Subcutaneous abdominal adipose tissue (tissue), 5 donors: ENCODE measurements around the gene BLM.

Source experiments
- H3K27ac ChIP-seq: one replicate; pipeline ENCODE4 v1.7.0; 2013; ENCODE audit warnings: low read depth, mild to moderate bottlenecking, inconsistent platforms, low read length, moderate library complexity
- H3K27me3 ChIP-seq, 5 donors: one replicate each; pipeline ENCODE4 v1.7.0; 2013; ENCODE audit warnings: low read length in 5 of 5, inconsistent platforms in 1 of 5; ENCODE audit not compliant: control insufficient read depth in 5 of 5, insufficient read depth in 4 of 5
- H3K36me3 ChIP-seq, 5 donors: one replicate each; pipeline ENCODE4 v1.7.0; 2013; ENCODE audit warnings: low read length in 5 of 5; ENCODE audit not compliant: control insufficient read depth in 5 of 5, insufficient read depth in 5 of 5
- H3K4me1 ChIP-seq, 5 donors: one replicate each; pipeline ENCODE4 v1.7.0; 2013; ENCODE audit warnings: low read length in 5 of 5, mild to moderate bottlenecking in 3 of 5, moderate library complexity in 1 of 5; ENCODE audit not compliant: control insufficient read depth in 5 of 5, insufficient read depth in 5 of 5
- H3K4me3 ChIP-seq, 5 donors: one replicate each; pipeline ENCODE4 v1.7.0; 2013; ENCODE audit warnings: low read length in 5 of 5, low read depth in 1 of 5
- H3K9ac ChIP-seq, 5 donors: one replicate each; pipeline ENCODE4 v1.7.0; 2013; ENCODE audit warnings: low read length in 5 of 5, mild to moderate bottlenecking in 4 of 5, moderate library complexity in 3 of 5
- H3K9me3 ChIP-seq, 5 donors: one replicate each; pipeline ENCODE4 v1.7.0; 2013; ENCODE audit warnings: low read length in 5 of 5; ENCODE audit not compliant: control insufficient read depth in 5 of 5
- donor health status: healthy.
- donor health status: healthy.
- donor health status: healthy.
- donor health status: healthy.
- donor health status: healthy.

Gene BLM

DNA sequence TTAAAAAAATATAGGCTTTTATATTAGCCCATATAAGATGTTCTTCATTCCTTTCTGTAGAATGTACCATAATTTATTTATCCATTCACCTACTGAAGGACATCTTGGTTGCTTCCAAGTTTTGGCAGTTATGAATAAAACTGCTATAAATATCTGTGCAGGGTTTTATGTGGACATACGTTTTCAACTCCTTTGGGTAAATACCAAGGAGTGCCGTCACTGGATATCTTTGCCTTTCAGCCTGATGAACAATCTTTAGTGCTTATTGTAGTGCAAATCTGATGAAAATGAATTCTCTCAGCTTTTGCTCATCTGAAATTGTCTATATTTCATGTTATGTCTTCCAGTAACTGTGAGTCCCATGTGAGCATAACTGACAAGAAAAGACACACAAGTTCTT, 26.6 kb upstream of the BLM start:
- H3K27me3 ChIP-seq: no peaks in the 10 kb centered on the region
- no peak overlapping the region for H3K9ac ChIP-seq
- H3K36me3 ChIP-seq: no peaks in the 10 kb centered on the region
- no peaks in the 10 kb centered on the region for H3K9me3 ChIP-seq
- H3K4me3 ChIP-seq: no peak overlapping the region
- H3K27ac ChIP-seq: no peak overlapping the region
- peaks cover 0 to 4% (median 0%) of the 10 kb centered on the region in 5 donors for H3K4me1 ChIP-seq

DNA sequence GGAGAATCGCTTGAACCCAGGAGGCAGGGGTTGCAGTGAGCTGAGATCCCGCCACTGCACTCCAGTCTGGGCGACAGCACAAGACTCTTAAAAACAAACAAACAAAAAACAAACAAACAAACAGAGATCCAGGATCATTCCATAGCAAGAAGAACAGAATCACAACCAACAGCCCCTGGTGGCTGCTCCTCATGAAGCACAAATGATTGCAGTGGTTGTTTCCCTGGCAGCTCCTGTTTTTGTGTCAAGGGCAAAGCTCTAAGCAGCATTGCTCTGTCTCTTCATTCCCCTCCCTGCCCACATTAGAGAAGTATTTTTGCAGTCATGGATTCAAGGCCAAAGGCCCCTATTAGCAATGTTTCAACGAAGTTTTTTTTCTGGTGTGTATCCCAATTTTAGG, 25.8 kb upstream of the BLM start:
- Histone ChIP-seq H3K9ac (no peak overlapping the region), H3K4me3 (no peak overlapping the region), H3K9me3 (no peaks in the 10 kb centered on the region), H3K27ac (no peak overlapping the region), H3K27me3 (no peaks in the 10 kb centered on the region), H3K4me1 (peaks cover 0 to 4% (median 0%) of the 10 kb centered on the region in 5 donors), H3K36me3 (no peaks in the 10 kb centered on the region)

DNA sequence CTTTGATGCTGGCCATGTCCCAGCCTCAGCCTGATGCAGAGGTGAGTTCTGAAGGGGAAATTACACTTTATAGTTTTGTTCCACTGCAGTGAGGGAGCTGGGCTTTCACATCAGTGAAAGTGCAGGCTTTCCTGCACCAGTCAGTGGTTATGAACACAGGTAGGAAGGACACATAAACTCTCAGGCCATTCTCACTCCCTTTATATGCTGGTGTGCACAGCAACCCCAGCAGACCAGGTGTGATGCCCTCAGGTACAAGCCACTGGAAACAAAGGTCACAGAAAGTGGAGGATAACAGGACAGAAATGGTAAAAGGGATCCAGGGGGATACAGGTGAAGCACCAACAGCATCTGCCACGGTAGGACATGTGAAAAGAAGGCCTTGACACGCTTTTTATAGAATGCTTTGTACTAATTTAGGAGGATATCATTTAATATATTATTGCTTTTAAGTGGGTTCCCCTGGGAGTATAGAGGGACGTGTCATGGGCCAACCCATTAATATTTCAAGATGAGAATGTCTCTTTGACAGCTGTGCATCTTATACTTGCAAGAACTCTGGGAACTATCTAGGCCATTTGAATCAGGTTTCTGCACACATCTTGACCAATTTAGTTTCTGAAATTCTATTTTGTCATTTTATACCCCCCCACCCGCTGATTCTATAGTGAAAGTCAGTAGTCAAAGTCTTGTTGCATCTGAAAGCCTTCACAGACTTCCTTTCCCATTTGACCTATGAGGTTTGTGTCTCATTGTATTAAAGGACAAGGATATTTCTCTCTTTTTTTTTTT, 25.0 kb upstream of the BLM start:
- no peaks in the 10 kb centered on the region for H3K9me3 ChIP-seq
- H3K4me1 ChIP-seq: peaks cover 0 to 4% (median 0%) of the 10 kb centered on the region in 5 donors
- H3K27me3 ChIP-seq: no peaks in the 10 kb centered on the region
- H3K9ac ChIP-seq: no peak overlapping the region
- no peak overlapping the region for H3K4me3 ChIP-seq
- no peak overlapping the region for H3K27ac ChIP-seq
- no peaks in the 10 kb centered on the region for H3K36me3 ChIP-seq

DNA sequence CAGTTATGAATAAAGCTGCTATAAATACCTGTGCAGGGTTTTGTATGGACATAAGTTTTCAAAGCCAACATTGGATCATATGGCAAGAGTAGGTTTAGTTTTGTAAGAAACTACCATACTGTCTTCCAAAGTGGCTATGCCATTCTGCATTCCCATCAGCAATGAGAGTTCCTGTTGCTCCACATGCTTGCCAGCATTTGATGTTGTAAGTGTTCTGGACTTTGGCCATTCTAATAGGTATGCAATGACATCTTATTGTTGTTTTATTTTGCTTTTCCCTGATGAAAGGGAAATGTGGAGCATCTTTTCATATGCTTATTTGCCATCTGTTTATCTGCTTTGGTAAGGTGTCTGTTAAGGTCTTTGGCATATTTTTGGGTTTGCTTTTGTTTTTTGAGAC, 22.2 kb upstream of the BLM start:
- Histone ChIP-seq H3K4me3 (no peak overlapping the region), H3K9ac (peak overlapping the region in 1 of 5 donors; percentile 30), H3K4me1 (peaks cover 0 to 4% (median 0%) of the 10 kb centered on the region in 5 donors), H3K27me3 (no peaks in the 10 kb centered on the region), H3K9me3 (no peaks in the 10 kb centered on the region), H3K36me3 (no peaks in the 10 kb centered on the region), H3K27ac (no peak overlapping the region)

DNA sequence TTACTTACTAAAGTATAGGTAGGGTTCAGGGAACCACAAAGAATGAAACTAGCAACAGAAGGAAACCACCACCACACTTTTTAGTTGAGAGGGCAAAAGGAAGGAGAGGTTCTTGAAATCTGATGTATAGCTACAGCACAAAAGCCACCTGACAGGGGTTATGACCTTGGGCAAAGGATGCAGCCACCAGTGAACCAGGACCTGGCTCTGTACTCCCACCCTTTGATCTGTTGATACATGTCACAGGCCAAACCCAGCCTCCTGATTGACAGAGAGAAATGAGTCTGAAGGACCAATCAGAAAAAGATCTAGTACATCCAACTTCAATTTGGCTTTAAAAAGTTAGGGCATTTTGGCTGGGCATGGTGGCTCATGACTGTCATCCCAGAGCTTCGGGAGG, 20.0 kb upstream of the BLM start:
- no peaks in the 10 kb centered on the region for H3K27me3 ChIP-seq
- H3K9ac ChIP-seq: no peak overlapping the region
- H3K4me3 ChIP-seq: no peak overlapping the region
- no peaks in the 10 kb centered on the region for H3K9me3 ChIP-seq
- H3K27ac ChIP-seq: no peak overlapping the region
- no peaks in the 10 kb centered on the region for H3K36me3 ChIP-seq
- H3K4me1 ChIP-seq: no peaks in the 10 kb centered on the region

DNA sequence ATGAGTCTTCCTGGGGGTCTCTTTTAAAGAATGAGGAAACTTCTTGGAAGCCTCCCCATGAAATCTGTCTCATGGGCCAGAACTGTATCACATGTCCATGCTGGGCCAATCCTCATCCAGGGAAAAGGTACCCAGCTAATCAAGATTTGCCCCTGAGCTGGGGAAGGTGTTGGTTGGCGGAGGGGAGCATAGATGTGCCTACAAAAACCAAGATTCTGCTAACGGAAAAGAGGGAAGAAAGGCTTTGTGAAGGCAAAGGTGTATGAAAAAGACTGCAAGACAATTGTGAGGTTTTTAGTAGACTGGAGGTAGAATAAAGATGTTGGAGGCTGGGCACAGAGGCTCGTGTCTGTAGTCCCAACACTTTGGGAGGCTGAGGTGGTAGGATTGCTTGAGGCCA, 18.5 kb upstream of the BLM start:
- Histone ChIP-seq H3K4me3 (no peak overlapping the region), H3K27me3 (no peaks in the 10 kb centered on the region), H3K4me1 (no peaks in the 10 kb centered on the region), H3K9me3 (peaks cover 0 to 3% (median 0%) of the 10 kb centered on the region in 5 donors), H3K36me3 (no peaks in the 10 kb centered on the region), H3K9ac (no peak overlapping the region), H3K27ac (no peak overlapping the region)

DNA sequence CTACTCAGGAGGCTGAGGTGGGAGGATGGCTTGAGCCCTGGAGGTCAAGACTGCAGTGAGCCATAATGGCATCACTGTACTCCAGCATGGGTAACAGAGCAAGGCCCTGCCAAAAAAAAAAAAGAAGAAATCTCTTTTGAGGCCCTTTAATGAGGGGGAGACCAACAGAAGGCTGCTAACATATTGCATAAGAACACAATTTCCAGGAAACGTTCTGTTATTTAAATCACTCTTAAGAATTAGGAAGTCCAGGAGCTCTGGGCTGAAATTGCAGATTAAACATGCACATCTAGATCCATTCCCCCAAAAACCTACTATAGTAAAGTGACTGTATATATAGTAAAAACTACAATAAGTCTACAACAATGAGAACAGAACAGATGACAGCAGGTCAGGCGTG, 16.1 kb upstream of the BLM start:
- Histone ChIP-seq H3K4me3 (no peak overlapping the region), H3K27ac (no peak overlapping the region), H3K9ac (no peak overlapping the region), H3K9me3 (peaks cover 0 to 3% (median 0%) of the 10 kb centered on the region in 5 donors), H3K36me3 (no peaks in the 10 kb centered on the region), H3K27me3 (no peaks in the 10 kb centered on the region), H3K4me1 (no peaks in the 10 kb centered on the region)

DNA sequence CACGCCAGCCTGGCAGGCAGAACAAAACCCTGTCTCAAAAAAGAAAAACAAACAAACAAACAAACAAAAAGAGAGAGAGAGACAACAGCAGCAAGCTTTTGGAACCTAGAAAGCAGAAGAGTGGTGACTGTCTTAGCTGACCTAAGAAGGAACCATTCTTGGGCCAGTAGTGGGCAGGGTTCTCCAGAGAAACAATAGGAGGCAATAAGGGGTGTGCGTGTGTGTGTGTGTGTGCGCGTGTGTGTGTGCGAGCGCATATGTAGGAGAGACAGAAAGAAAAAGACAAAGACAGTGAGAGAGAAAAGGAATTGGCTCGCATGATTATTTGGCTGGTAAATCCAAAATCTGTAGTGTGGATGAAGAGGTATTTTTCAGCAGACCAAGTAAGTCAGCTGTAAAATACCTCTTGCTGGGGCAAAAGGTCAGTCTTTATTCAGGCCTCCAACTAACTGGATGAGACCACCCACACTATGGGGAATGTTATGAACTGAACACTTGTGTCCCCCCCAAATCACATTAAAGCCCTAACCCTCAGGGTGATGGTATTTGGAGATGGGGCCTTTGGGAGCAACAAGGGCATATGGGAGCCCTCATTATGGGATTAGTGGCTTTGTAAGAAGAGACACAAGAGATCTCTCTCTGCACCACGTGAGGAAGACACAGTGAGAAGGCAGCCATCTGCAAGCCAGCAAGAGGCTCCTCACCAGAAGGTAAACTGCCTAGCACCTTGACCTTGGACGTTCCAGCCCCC, 15.1 kb upstream of the BLM start:
- Histone ChIP-seq H3K27me3 (no peaks in the 10 kb centered on the region), H3K27ac (no peak overlapping the region), H3K36me3 (no peaks in the 10 kb centered on the region), H3K9me3 (peaks cover 0 to 3% (median 0%) of the 10 kb centered on the region in 5 donors), H3K4me3 (no peak overlapping the region), H3K4me1 (no peaks in the 10 kb centered on the region), H3K9ac (no peak overlapping the region)

DNA sequence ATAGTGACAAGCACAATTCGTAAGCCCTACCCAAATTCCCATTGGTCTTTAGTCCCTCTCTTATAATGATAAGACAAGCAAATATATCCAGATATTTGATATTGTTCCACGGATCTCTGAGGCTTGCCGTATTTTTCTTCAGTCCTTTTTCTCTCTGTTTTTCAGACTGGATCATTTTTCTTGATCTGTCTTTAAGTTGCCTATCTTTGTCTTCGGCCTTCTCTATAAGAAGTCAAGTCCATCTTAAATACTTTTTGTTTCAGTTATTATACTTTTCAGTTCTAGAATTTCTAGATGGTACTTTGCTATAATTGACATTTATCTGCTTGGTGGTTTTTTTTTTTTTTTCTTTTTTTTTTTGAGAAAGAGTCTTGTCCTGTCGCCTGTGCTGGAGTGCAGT, 13.7 kb upstream of the BLM start:
- Histone ChIP-seq H3K4me1 (no peaks in the 10 kb centered on the region), H3K4me3 (no peak overlapping the region), H3K9ac (no peak overlapping the region), H3K27me3 (no peaks in the 10 kb centered on the region), H3K27ac (no peak overlapping the region), H3K9me3 (peaks cover 0 to 3% (median 0%) of the 10 kb centered on the region in 5 donors), H3K36me3 (no peaks in the 10 kb centered on the region)

DNA sequence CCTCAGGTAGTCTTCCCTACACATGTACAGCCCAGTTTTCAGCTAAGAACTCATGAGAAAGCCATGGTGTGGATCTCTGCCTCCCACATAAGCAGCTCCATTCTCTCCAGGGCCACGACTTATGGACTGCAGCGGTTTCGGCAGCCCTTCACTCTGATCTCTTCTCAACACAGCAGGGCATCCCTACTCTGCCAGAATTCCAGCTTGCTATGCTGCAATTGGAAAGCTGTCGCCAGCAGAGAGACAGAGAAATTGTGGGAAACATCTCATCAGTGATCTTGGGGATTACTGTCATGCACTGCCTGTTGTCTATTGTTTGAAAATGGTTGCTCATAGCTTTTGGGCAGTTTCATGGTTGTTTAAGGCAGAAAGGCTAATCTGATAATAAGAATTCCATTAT, 11.9 kb upstream of the BLM start:
- Histone ChIP-seq H3K4me3 (no peak overlapping the region), H3K4me1 (no peaks in the 10 kb centered on the region), H3K27ac (no peak overlapping the region), H3K9ac (no peak overlapping the region), H3K9me3 (peaks cover 0 to 3% (median 0%) of the 10 kb centered on the region in 5 donors), H3K36me3 (no peaks in the 10 kb centered on the region), H3K27me3 (no peaks in the 10 kb centered on the region)
